SKM-1 (cell line): ENCODE data around the gene ZNF254.
"Not testable (repeated sequence)": the region's sequence is repeated elsewhere in the genome, so short reads cannot be mapped to it uniquely, and the experiment has no call there.

Experiments used
- DNase-seq: peaks from one replicate; lab custom pipeline; 2025; ENCODE audit not compliant: unreplicated experiment; lab: John Stamatoyannopoulos, UW

ZNF254 gene

DNA sequence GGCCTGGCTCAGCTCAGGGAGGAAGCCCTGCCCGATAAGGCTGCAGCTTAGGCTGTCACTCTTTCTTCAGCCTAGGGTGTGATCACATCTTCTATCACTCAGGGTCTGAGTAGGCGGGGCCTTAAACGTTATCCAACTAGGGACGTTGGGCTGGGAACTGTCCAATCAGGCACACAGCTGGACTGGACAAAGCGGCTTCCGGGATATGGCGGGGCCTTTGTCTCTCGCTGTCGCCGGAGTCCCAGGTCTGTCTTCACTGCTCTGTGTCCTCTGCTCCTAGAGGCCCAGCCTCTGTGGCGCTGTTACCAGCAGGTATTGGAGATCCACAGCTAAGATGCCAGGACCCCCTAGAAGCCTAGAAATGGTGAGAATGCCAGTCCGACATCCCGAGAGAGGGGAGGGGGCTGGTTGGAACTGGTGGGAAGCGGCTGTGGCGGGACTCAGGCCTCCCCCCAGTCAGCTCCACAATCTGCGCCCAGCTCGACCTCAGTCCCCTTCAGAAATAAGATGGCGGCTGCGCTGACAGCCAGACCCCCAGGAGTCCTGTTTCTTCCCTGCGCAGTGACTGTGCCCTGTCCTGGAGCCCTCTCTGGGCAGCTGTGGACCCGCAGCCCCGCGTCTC is at the start of gene ZNF254:
Gene ZNF254 (plus strand): TSS at position 214 of the 622 bp plus-strand sequence. CDS start 121 bp downstream, at position 335.
- DNase-seq: peak; percentile 84

GRCh38 chr19:24040621-24041020 is 46.4 kb upstream of the ZNF254 start:
- no peak for DNase-seq

- DNase-seq: not testable (repeated sequence)
Measured at GRCh38 chr19:24041326-24041725, 45.7 kb upstream of the ZNF254 start.

GRCh38 chr19:24046550-24046949 is 40.4 kb upstream of the ZNF254 start:
- DNase-seq: no peak

GRCh38 chr19:24048261-24048660 is 38.7 kb upstream of the ZNF254 start:
- DNase-seq: no peak

DNA sequence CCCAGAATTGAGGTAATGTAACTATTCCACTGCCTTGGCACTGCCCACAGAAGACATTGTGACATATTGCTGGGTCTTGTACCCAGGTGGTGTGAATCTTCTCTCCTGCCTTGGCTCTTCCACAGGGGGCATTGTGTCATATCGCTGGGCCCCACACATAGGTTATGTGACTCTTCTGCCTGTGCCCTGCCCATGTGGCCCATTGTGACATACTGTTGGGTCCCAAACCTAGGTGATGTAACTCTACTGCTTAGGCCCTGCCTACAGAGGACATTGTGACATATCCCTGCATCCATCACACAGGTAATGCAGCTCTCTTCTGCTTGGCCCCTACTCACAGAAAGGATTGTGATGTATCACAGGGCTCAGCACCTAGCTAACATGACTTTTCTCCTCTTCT is 37.5 kb upstream of the ZNF254 start:
- DNase-seq: no peak

- no peak for DNase-seq
Measured at GRCh38 chr19:24051516-24051915, 35.5 kb upstream of the ZNF254 start.

DNA sequence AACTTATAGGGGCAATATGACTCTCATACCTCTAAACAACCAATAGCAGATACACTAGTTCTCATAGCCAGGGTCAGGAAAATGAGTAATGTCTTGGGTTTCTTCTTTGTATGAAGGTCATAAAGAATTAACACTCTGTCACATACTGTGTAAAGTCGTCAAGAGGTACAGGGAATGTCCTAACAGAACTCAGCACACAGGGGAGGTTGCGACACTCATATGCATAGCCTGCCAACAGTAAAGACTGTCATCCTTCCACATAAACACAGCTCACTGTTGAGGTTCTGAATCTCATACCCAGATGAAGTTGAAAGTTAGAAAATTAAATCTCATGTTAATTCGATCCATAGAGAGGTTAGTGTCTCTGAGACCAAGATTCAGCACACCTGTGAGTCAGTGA is 34.2 kb upstream of the ZNF254 start:
- no peak for DNase-seq

DNA sequence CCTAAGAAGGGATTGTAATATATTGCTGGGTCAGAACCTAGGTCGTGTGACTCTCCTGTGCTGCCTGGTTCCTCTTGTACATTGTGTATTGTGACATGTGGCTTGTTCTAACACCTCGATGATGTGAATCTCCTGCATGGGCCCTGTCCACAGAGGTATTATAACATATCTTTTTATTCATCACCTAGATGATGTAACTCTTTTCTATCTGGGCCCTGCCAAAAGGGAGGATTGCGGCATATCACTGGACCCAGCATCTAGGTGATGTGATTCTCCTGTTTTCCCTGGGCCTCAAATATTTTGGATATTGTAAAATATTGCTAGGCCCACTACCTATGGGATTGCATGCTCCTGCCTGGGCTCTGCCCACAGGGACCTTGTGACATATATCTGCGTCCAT is 33.4 kb upstream of the ZNF254 start:
- no peak for DNase-seq

DNA sequence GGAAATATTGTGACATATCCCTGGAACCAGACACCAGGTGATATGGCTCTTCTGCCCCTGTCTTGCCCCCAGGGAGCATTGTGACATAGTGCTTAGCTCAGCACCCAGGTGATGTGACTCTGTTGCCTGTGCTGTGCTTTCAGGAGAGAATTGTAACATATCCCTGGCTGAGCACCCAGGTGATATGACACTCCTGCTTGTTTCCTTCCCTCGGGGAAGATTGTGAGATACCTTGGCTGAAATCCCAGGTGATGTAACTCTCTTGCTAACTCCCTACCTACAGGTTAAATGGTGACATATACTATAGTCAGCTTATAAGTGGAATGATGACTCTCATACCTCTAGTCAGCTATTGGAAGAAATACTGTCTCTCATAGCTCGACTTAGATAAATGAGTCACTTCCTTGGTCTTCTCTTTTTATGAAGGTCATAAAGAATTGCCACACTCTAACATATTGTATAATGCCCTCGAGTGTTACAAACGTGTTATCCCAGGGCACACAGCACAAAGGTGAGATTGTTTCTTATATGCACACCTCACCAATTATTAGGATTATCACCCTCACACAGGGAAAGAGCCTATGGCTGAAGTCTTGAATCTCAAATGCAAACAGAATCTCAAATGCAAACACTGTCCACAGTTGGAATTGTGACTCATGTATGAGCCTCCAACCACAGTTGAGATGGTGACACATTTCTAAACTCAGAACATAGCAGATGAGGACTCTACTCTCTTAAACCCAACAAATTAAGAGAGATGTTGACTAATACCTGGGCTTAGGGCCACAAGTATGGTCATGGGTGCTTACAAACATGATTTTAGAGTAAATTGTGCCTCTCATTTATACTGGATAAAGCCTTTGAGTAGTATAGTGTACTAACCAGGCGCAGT is 32.7 kb upstream of the ZNF254 start:
- DNase-seq: no peak

DNA sequence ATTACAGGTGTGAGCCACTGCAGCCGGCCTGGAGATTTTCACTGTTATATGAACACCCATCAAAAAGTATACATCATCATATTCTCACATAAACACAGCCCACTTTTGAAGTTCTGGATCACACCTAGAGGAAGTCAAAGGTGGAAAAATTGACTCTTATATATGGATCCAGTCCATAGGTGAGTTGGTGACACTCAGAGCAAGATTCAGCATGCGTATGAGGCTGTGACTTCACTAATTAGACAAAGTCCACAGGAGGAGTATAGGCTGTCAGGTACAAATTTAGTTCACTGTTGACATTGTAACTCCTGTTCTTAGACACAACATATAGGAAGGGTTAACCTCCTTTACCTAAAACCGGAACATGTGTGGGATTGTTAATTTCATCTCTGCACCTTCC is 31.4 kb upstream of the ZNF254 start:
- no peak for DNase-seq

- no peak for DNase-seq
Measured at GRCh38 chr19:24057144-24057543, 29.8 kb upstream of the ZNF254 start.

DNA sequence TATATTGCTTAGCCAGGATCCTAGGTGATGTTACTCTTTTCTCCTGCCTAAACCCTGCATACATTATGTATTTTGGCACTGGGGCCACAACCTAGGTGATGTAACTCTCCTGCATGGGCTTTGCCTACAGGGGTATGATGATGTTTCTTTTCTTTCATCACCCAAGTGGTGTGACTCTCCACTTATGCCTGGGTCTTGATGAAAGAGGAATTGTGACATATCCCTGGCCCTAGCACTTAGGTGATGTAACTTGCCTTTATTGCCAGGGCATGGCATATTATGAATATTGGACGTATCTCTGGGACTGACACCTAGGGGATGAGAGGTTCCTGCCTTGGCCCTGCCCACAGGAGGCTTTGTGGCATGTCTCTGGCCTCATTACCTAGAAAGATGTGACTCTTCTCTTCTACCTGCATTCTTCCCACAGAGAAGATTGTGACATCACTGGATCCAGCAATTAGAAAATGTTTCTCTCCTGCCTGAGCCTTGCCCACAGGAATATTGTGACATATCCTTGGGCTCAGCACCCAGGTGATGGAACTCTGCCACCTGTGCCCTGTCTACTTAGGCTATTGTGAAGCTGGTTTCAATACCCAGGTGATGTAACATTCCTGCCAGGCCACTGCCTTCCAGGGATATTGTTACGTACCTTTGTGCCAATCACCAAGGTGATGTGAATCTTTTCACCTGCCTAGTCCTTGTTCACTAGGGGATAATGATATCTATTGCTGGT is 27.3 kb upstream of the ZNF254 start:
- DNase-seq: no peak

DNA sequence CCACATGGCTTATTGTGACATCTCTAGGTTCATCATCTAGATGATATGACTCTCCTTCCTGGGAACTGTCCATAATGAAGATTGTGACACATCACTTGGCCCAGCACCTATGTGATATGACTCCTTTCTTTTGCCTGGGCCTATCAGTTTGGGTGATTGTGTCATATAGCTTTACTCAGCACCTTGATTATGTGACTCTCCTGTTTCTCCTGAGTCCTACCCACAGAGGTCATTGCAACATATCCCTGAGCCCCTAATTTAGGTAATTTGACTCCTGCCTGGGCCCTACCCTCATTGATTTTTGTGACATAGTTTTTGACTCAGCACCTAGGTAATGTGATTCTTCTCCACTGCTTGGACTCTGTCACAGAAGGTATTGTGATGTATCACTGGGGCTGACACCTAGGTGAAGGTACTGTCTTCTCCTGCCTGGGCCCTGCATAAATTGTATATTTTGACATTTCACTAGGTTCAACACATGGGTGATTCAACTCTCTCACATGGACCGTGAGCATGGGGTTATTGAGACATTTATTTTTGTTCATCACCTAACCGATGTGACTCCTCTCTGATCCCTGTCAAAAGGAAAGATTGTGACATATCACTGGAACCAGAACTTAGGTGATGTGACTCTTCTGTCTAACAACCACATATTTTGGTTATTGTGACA is 26.2 kb upstream of the ZNF254 start:
- no peak for DNase-seq

DNA sequence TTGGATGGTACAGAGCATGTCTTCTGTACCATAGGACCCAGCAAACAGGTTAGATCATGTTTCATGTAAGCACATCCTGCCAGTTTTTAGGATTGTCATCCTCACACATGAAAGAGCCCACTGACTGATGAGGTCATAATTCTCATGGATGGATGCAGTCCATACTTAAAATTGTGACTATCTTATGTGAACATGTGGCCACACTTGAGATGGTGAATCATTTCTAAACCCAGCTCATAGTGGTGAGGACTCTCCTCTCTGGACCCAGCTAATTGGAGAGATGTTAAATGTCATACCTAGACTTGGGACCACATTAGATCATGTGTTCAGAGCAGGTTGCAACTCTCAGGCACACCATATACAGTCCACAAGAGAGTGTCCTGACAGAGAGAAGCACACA is 24.8 kb upstream of the ZNF254 start:
- no peak for DNase-seq

DNA sequence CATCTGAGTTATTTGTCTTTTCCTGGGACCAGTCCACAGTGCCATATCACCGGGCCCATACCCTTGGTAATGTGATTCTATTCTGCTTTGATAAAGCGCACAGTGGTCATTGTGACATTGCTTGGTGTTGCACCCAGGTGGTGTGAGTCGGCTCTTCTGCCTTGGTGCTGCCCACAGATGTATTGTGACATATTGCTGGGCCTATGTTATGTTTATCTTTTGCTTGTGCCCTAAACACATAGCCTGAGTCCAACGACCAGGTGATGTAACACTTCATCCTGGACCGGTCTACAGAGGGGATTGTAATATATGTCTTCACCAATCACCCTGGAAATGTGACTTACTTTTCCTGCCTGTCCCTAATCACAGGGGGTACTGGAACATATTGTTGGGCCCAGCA is 23.7 kb upstream of the ZNF254 start:
- DNase-seq: no peak

GRCh38 chr19:24064175-24064574 is 22.8 kb upstream of the ZNF254 start:
- no peak for DNase-seq

DNA sequence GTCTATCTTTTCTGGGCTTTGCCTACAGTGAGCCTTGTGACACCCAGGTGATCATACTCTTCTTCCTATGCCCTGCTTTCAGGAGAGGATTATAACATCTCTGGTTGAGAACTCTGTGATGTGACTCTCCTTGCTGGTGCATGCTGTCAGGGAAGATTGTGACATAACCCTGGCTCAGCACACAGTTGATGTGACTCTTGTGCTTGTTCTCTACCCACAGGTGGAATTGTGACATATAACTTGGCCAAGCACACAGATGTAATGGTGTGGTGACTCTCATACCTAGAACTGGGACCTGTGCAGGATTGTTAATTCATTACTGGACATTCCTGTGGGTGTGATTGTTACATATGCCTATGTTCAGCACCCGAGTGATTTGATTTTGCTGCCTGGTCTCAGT is 21.7 kb upstream of the ZNF254 start:
- no peak for DNase-seq

DNA sequence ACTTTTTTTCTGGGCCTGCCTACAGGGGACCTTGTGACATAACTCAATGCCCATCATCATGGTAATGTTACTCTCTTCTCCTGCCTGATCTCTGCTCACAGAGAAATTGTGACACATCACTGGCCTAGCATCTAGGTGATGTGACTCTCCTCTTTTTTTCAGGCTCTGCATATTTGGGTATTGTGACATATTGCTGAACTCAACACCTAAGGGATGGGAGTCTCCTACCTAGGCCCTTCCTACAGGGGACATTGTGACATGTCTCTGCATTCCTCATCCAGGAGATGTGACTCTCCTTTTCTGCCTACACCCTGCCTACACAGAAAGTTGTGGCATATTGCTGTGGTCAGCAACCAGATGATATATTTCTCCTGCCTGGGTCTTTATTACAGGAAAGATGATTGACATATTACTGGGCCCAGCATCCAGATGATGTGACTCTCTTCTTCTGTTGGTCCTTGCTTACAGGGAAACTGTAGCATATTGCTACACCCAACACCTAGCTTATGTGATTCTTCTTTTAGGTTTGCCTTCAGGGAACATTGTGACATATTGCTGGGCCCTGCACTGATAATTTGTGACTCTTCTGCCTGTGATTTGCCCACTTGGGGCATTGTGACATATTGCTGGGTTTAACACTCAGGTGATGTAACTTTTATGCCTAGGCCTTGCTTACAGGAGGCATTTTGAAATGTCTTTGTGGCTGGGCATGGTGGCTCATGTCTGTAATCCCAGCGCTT is 21.0 kb upstream of the ZNF254 start:
- peak; percentile 20 for DNase-seq

DNA sequence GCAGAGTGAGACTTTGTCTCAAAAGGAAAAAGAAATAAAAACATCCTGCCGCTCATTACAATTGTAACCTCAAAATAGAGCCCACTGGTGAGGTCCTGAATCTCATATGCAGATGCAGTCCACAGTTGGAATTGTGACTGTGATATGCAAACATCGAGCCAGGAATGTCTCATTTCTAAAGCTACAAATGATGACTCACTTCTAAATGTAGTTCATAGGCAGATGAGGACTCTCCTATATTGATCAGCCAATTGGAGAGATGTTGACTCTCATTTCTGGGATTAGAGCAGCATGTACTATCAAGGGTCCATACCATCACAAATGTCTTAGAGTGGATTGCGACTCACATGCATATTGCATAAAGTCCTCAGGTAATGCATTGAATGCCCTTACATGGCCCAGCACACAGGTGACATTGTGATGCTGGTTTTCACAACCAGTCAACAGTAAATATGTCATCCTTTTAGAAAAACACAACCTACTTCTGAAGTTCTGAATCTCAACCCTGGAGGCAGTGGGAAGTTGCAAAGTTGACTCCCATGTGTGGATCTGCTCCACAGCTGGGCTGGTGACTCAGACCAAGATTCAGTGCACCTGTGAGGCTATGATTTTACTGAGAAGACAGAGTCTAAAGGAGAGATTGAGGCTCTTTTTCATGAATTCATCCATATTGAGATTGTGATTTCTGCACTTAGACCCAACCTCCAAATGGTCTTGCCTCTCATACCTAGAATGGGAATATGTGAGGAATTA is 16.9 kb upstream of the ZNF254 start:
- no peak for DNase-seq
